GM12878 (cell line): ENCODE results near the gene STRBP. TPM values are rescaled to one million over a fixed set of nuclear protein-coding genes. Genes with fewer than 3 reads are reported as not detected.

Experiments used
- ATAC-seq: fragments of 200-7000 bp; cut with Tn5 transposase; 3 replicates; pipeline ENCODE4 v1.9.1; 2020; ENCODE audit warnings: mild to moderate bottlenecking, moderate library complexity
- BruUV-seq: library from RNA; stranded (reverse); fragments of 400-500 nt; replicated peaks from 2 replicates; lab custom pipeline; 2021; lab: Mats Ljungman, UMichigan
- CTCF ChIA-PET: fragments of 300-600 bp; sonication (Branson Sonifier 250); formaldehyde crosslinking; extraction: SDS; loops from one replicate; lab custom pipeline; 2021; ENCODE audit warnings: inconsistent platforms; lab: Yijun Ruan, JAX
- POLR2A ChIA-PET: fragments of 350-600 bp; formaldehyde crosslinking; extraction: SDS; loops from one replicate; lab custom pipeline; 2021; ENCODE audit warnings: inconsistent platforms; lab: Charles Lee
- RAD21 ChIA-PET: fragments of 300-600 bp; sonication (Branson Sonifier 250); formaldehyde crosslinking; loops from one replicate; lab custom pipeline; 2023; ENCODE audit warnings: antibody characterized with exemption; ENCODE audit not compliant: unreplicated experiment; lab: Charles Lee
- SMC1A ChIA-PET: fragments of 300-600 bp; sonication (Branson Sonifier 250); formaldehyde crosslinking; loops from one replicate; lab custom pipeline; 2023; ENCODE audit not compliant: unreplicated experiment, uncharacterized antibody; lab: Charles Lee
- DNase-seq: peaks from one replicate; pipeline ENCODE4 v3.0.0-alpha.2; 2011; ENCODE audit warnings: low read depth, low spot score
- FAIRE-seq: peaks from 3 replicates; lab custom pipeline; 2011; peaks lifted over from hg19 to GRCh38; lab: Jason Lieb, UNC
- H2AFZ ChIP-seq: 2 replicates; pipeline ENCODE4 v1.6.0; 2011; ENCODE audit warnings: low read depth, low read length, control low read depth; ENCODE audit not compliant: control insufficient read depth
- H3K27ac ChIP-seq: 2 replicates; pipeline ENCODE4 v1.5.1; 2011; ENCODE audit warnings: control low read depth; ENCODE audit not compliant: control insufficient read depth, insufficient read depth
- H3K27me3 ChIP-seq, 2 experiments: replicated peaks in 1 of 2; 2 replicates each; pipeline versions ENCODE4 v1.6.0 to v1.6.1; 2011; ENCODE audit warnings: low read length in 1 of 2; ENCODE audit not compliant: control insufficient read depth in 2 of 2, insufficient read depth in 2 of 2
- H3K36me3 ChIP-seq, 2 experiments: 2 replicates each; pipeline ENCODE4 v1.5.1; 2011; ENCODE audit warnings: low read length in 1 of 2; ENCODE audit not compliant: control insufficient read depth in 2 of 2, insufficient read depth in 2 of 2
- H3K4me1 ChIP-seq: 2 replicates; pipeline ENCODE4 v1.6.1; 2011; ENCODE audit warnings: mild to moderate bottlenecking, low read length, moderate library complexity, mixed read lengths; ENCODE audit not compliant: control insufficient read depth, insufficient read depth
- H3K4me2 ChIP-seq: 2 replicates; pipeline ENCODE4 v1.6.0; 2011; ENCODE audit warnings: control low read depth; ENCODE audit not compliant: control insufficient read depth, insufficient read depth
- H3K4me3 ChIP-seq: fragments of 200-600 bp; sonication (generic); 2 replicates; pipeline ENCODE4 v1.5.1; 2016
- H3K79me2 ChIP-seq: 2 replicates; pipeline ENCODE4 v1.6.0; 2011; ENCODE audit warnings: low read length; ENCODE audit not compliant: control insufficient read depth, insufficient read depth
- H3K9ac ChIP-seq: 2 replicates; pipeline ENCODE4 v1.8.0; 2011; ENCODE audit warnings: low read length, control low read depth, mixed read lengths; ENCODE audit not compliant: control insufficient read depth, insufficient read depth
- H3K9me3 ChIP-seq: replicated peaks from 3 replicates; pipeline ENCODE4 v1.5.1; 2011; ENCODE audit warnings: mild to moderate bottlenecking, low read length; ENCODE audit not compliant: control insufficient read depth, insufficient read depth
- H4K20me1 ChIP-seq: 2 replicates; pipeline ENCODE4 v1.6.0; 2011; ENCODE audit not compliant: control insufficient read depth, insufficient read depth
- CBX5 ChIP-seq: sonication (generic); IDR thresholded peaks from 2 replicates; pipeline ENCODE4 v1.6.1; 2016; ENCODE audit warnings: low read depth, moderate library complexity, mild to moderate bottlenecking, inconsistent platforms
- CHD2 ChIP-seq: IDR thresholded peaks from 2 replicates; pipeline ENCODE4 v1.6.1; 2011; ENCODE audit warnings: low read depth, low read length, improper control_type of control experiment, borderline replicate concordance
- CREM ChIP-seq: IDR thresholded peaks from 2 replicates; pipeline ENCODE4 v1.6.1; 2014; ENCODE audit warnings: antibody characterized with exemption, low read depth
- ESRRA ChIP-seq: IDR thresholded peaks from 2 replicates; pipeline ENCODE4 v1.6.1; 2012; ENCODE audit warnings: mild to moderate bottlenecking, low read length, improper control_type of control experiment
- FOXK2 ChIP-seq: fragments of 450-650 bp; IDR thresholded peaks from 2 replicates; pipeline ENCODE4 v1.6.1; 2017; ENCODE audit warnings: mild to moderate bottlenecking, moderate library complexity
- GABPA ChIP-seq: IDR thresholded peaks from 2 replicates; pipeline ENCODE4 v1.6.1; 2014; ENCODE audit warnings: antibody characterized with exemption, low read depth, mild to moderate bottlenecking, inconsistent platforms
- GATAD2B ChIP-seq: fragments of 450-650 bp; conservative IDR thresholded peaks from 2 replicates; pipeline ENCODE4 v1.6.1; 2017; ENCODE audit warnings: low read depth, mild to moderate bottlenecking, moderate library complexity
- HDAC6 ChIP-seq: fragments of 200-600 bp; sonication (generic); IDR thresholded peaks from one replicate; pipeline ENCODE4 v1.8.0; 2017; ENCODE audit warnings: antibody characterized with exemption; ENCODE audit not compliant: unreplicated experiment
- IKZF2 ChIP-seq, 2 experiments: fragments of 450-650 bp; IDR thresholded peaks; 2 replicates each; pipeline ENCODE4 v1.6.1; 2017; ENCODE audit warnings: mild to moderate bottlenecking in 2 of 2, moderate library complexity in 2 of 2
- JUND ChIP-seq: IDR thresholded peaks from 2 replicates; pipeline ENCODE4 v1.6.1; 2012; ENCODE audit warnings: low read depth, mild to moderate bottlenecking, low read length, improper control_type of control experiment, moderate library complexity
- LARP7 ChIP-seq: fragments of 450-650 bp; IDR thresholded peaks from 2 replicates; pipeline ENCODE4 v1.6.1; 2017; ENCODE audit warnings: mild to moderate bottlenecking
- MEF2A ChIP-seq: IDR thresholded peaks from 2 replicates; pipeline ENCODE4 v1.6.1; 2011; ENCODE audit warnings: low read depth, mild to moderate bottlenecking, low read length, moderate library complexity; ENCODE audit not compliant: insufficient read depth
- POU2F2 ChIP-seq: IDR thresholded peaks from 3 replicates; pipeline ENCODE4 v1.6.1; 2011; ENCODE audit warnings: low read depth, mild to moderate bottlenecking, low read length, borderline replicate concordance
- SREBF1 ChIP-seq: IDR thresholded peaks from 2 replicates; pipeline ENCODE4 v1.6.1; 2012; ENCODE audit warnings: mild to moderate bottlenecking, low read length
- SRF ChIP-seq, 2 experiments: IDR thresholded peaks; 2 replicates each; pipeline ENCODE4 v1.6.1; 2011; ENCODE audit warnings: low read depth in 2 of 2, low read length in 2 of 2, mild to moderate bottlenecking in 1 of 2, moderate library complexity in 1 of 2
- TCF3 ChIP-seq: IDR thresholded peaks from 2 replicates; pipeline ENCODE4 v1.6.1; 2012; ENCODE audit warnings: low read depth, mild to moderate bottlenecking, low read length, borderline replicate concordance; ENCODE audit not compliant: insufficient read depth
- WGBS: methylation state at CpG from one replicate; pipeline ENCODE4 v1.1.6; 2016; ENCODE audit warnings: low lambda C conversion rate; ENCODE audit not compliant: insufficient replicate concordance, insufficient coverage; ENCODE audit errors: missing lambda C conversion rate; 5-methylcytosine and 5-hydroxymethylcytosine counted together
- in situ Hi-C: fragments of 300-500 bp; cut with MboI; formaldehyde crosslinking; loops from 9 replicates; pipeline ENCODE4 v1.14.3; 2018; ENCODE audit warnings: mixed read lengths
- intact Hi-C: fragments of 100-400 bp; cut with micrococcal nuclease; formaldehyde crosslinking; loops from one replicate; pipeline ENCODE4 v1.14.2; 2022; ENCODE audit not compliant: unreplicated experiment
- polyA plus RNA-seq, 11 experiments: library from polyadenylated mRNA; depleted of rRNA in 4 of 11; unstranded in 6 of 11; stranded (reverse) in 5 of 11; fragments of >200 nt; fragmentation: Nextera tagmentation in 4 of 11; fragmentation: Illumina TruSeq in 1 of 11; extraction: Ambion mirVana in 4 of 11; extraction: Trizol in 1 of 11; gene quantifications; 1 replicate in 1 of 11; 2 replicates in 10 of 11; pipeline versions ENCODE4 v1.2.1 to v1.2.3, GENCODE V29; 2011 to 2016; ENCODE audit warnings: inconsistent platforms in 2 of 11, missing spikeins in 2 of 11, low read depth in 1 of 11
- total RNA-seq, 4 experiments: library from RNA; depleted of rRNA in 3 of 4; stranded (reverse); fragments of >200 nt in 3 of 4; fragmentation: Illumina TruSeq in 1 of 4; extraction: Trizol in 1 of 4; gene quantifications; 2 replicates each; pipeline versions ENCODE4 v1.2.1 to v1.2.3, GENCODE V29; 2013 to 2021
- TF ChIP-seq, protein P1 (sequence below): fragments of 450-650 bp; IDR thresholded peaks from 2 replicates; pipeline ENCODE4 v1.6.1; 2018; ENCODE audit warnings: mild to moderate bottlenecking, low read depth, moderate library complexity; ENCODE audit not compliant: partially characterized antibody
- TF ChIP-seq, protein P2 (sequence below): fragments of 450-650 bp; IDR thresholded peaks from 2 replicates; pipeline ENCODE4 v1.6.1; 2017; ENCODE audit warnings: low read depth, mild to moderate bottlenecking, moderate library complexity
- TF ChIP-seq, protein P3 (sequence below): IDR thresholded peaks from 2 replicates; pipeline ENCODE4 v1.6.1; 2011; ENCODE audit warnings: low read depth, mild to moderate bottlenecking, low read length, moderate library complexity, borderline replicate concordance; ENCODE audit errors: extremely low read depth

The STRBP gene
- total and polyA plus RNA-seq, 10 of the 15 experiments (the other 5 are each of a cell fraction or from before 2014, with no cell fraction given), result 31.0 to 96.8 (median 71.4) TPM

DNA sequence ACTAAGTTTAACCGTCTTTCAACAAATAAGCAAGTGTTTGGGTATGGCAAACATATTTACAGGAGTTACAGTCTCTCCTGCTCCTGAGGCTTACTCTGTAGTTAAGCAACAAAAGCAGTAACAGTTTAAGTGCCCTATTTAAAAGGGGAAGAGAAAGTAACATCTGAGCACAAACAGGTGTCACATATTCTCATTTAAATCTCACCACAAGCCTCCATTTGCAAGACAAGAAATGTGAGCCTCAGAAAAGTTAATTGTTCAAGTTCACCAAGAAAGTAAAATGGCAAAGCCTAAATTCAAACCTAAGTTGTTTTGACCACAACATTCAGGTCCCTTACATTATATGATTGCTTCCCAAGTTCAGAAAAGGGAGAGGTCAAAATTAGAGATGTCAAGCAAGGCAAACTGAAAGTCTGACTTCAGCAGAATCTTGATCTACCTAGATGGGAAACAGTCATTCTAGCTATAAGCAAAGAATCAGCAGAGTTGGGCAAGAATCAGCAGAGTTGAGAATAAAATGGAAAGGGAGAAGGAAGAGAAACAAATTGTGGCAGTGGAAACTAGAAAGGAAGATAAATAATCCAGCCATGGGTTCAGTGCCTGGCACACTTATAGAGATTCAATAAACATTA, 93.4 kb downstream of the STRBP start:
- Histone ChIP-seq H3K9me3 (no peaks in the 10 kb centered on the region), H3K79me2 (peaks cover 11% of the 10 kb centered on the region), H3K4me3 (no peak overlapping the region; the same call in 1 of the 2 replicates), H3K4me1 (peaks cover 45% of the 10 kb centered on the region), H3K9ac (peak overlapping the region; percentile 60; the same call in 1 of the 2 replicates), H4K20me1 (no peaks in the 10 kb centered on the region), H2AFZ (peak overlapping the region; percentile 81), H3K4me2 (peak overlapping the region; percentile 90), H3K27ac (peak overlapping the region; percentile 95), H3K27me3 (no peaks in the 10 kb centered on the region), H3K36me3 (peaks cover 0 to 13% of the 10 kb centered on the region in 2 experiments; a peak in 1 of 4 replicates)
- SMC1A ChIA-PET, result interaction anchor here (0.7 to 1.7 kb wide), 12 partner anchors 8 to 170 kb away, joined by 3 to 5 read pairs (median 4); no protein-coding TSS in a partner anchor
- RAD21 ChIA-PET, result interaction anchor here (0.9 to 1.8 kb wide), 8 partner anchors 40 to 175 kb away, joined by 3 to 5 read pairs (median 4); no protein-coding TSS in a partner anchor
- FAIRE-seq (peak; percentile 23), DNase-seq (peak; percentile 75), ATAC-seq (peak; percentile 97)
- POLR2A ChIA-PET, result interaction anchor here (0.5 to 1.2 kb wide), 4 partner anchors 50 to 68 kb away, joined by 3 to 6 read pairs (median 4); no protein-coding TSS in a partner anchor
- in situ Hi-C loops, result loop anchor here (5.0 kb wide), 1 partner anchor 52 kb away; no protein-coding TSS in a partner anchor
- CTCF ChIA-PET, result interaction anchor here (1.0 to 1.4 kb wide), 3 partner anchors 9 to 165 kb away, joined by 3 to 5 read pairs (median 3); no protein-coding TSS in a partner anchor
- no TSS peak for BruUV-seq
- intact Hi-C loops, result loop anchor here (5.0 kb wide), 3 partner anchors 42 to 162 kb away; no protein-coding TSS in a partner anchor
- 10% methylated on average over 1 of the region's 1 CpG for WGBS
- TF ChIP-seq CREM (0 out of 2 replicates have a peak, but pooled peaks have one; percentile 9), GATAD2B (no peak), HDAC6 (no peak), FOXK2 (no peak), ESRRA (0 out of 2 replicates have a peak, but pooled peaks have one; percentile 16), LARP7 (no peak), CHD2 (peak; percentile 71; the same call in 1 of the 2 replicates), TCF3 (peak; percentile 95), GABPA (no peak), JUND (no peak), MEF2A (no peak), POU2F2 (peak; percentile 61; the same call in 1 of the 3 replicates), SREBF1 (no peak), SRF (IDR thresholded peaks at IDR 0.05; ENCODE audit: low read depth in 2 of 2, low read length in 2 of 2) (no peak), CBX5 (0 out of 2 replicates have a peak, but pooled peaks have one; percentile 47), IKZF2 (IDR thresholded peaks at IDR 0.05) (peak; percentile 65 to 73)
- TF ChIP-seq, protein P1, sequence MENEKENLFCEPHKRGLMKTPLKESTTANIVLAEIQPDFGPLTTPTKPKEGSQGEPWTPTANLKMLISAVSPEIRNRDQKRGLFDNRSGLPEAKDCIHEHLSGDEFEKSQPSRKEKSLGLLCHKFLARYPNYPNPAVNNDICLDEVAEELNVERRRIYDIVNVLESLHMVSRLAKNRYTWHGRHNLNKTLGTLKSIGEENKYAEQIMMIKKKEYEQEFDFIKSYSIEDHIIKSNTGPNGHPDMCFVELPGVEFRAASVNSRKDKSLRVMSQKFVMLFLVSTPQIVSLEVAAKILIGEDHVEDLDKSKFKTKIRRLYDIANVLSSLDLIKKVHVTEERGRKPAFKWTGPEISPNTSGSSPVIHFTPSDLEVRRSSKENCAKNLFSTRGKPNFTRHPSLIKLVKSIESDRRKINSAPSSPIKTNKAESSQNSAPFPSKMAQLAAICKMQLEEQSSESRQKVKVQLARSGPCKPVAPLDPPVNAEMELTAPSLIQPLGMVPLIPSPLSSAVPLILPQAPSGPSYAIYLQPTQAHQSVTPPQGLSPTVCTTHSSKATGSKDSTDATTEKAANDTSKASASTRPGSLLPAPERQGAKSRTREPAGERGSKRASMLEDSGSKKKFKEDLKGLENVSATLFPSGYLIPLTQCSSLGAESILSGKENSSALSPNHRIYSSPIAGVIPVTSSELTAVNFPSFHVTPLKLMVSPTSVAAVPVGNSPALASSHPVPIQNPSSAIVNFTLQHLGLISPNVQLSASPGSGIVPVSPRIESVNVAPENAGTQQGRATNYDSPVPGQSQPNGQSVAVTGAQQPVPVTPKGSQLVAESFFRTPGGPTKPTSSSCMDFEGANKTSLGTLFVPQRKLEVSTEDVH, result no peak
- TF ChIP-seq, protein P2, sequence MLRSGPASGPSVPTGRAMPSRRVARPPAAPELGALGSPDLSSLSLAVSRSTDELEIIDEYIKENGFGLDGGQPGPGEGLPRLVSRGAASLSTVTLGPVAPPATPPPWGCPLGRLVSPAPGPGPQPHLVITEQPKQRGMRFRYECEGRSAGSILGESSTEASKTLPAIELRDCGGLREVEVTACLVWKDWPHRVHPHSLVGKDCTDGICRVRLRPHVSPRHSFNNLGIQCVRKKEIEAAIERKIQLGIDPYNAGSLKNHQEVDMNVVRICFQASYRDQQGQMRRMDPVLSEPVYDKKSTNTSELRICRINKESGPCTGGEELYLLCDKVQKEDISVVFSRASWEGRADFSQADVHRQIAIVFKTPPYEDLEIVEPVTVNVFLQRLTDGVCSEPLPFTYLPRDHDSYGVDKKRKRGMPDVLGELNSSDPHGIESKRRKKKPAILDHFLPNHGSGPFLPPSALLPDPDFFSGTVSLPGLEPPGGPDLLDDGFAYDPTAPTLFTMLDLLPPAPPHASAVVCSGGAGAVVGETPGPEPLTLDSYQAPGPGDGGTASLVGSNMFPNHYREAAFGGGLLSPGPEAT, result peak; percentile 89
- TF ChIP-seq, protein P3, sequence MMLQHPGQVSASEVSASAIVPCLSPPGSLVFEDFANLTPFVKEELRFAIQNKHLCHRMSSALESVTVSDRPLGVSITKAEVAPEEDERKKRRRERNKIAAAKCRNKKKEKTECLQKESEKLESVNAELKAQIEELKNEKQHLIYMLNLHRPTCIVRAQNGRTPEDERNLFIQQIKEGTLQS, result no peak
